K562 (cell line): Measurements from ENCODE around the gene SPINT2. TPM values are rescaled to one million over a fixed set of nuclear protein-coding genes. Genes with fewer than 3 reads are reported as not detected.

Experiments
- DDX20 ChIP-seq: fragments of 450-650 bp; IDR thresholded peaks from 2 replicates; pipeline ENCODE4 v1.6.1; 2016; ENCODE audit warnings: missing genetic modification characterization, low read depth, mild to moderate bottlenecking, missing compliant biosample characterization, moderate library complexity
- ELF4 ChIP-seq: fragments of 450-650 bp; formaldehyde crosslinking; IDR thresholded peaks from 2 replicates; pipeline ENCODE4 v1.4.0; 2022; ENCODE audit warnings: missing genetic modification characterization
- ETV5 ChIP-seq: sonication (generic); formaldehyde crosslinking; IDR thresholded peaks from 2 replicates; pipeline ENCODE4 v1.4.0; 2020; ENCODE audit warnings: low read depth, mild to moderate bottlenecking, missing genetic modification reagents
- HDAC2 ChIP-seq: fragments of 450-650 bp; IDR thresholded peaks from 2 replicates; pipeline ENCODE4 v1.6.1; 2016; ENCODE audit warnings: mild to moderate bottlenecking
- HNRNPLL ChIP-seq: fragments of 200-400 bp; formaldehyde crosslinking; IDR thresholded peaks from 2 replicates; pipeline ENCODE4 v1.6.1; 2017; ENCODE audit warnings: low read length, low read depth, mild to moderate bottlenecking; ENCODE audit not compliant: poor library complexity, severe bottlenecking
- MAFF ChIP-seq: IDR thresholded peaks from 2 replicates; pipeline ENCODE4 v1.6.1; 2012; ENCODE audit warnings: low read length, improper control_type of control experiment
- MXI1 ChIP-seq: IDR thresholded peaks from 2 replicates; pipeline ENCODE4 v1.6.1; 2011; ENCODE audit warnings: low read depth, mild to moderate bottlenecking, improper control_type of control experiment, low read length
- NBN ChIP-seq: fragments of 450-650 bp; IDR thresholded peaks from 2 replicates; pipeline ENCODE4 v1.6.1; 2016; ENCODE audit warnings: low read depth, mild to moderate bottlenecking
- PTRF ChIP-seq: fragments of 450-650 bp; IDR thresholded peaks from 2 replicates; pipeline ENCODE4 v1.6.1; 2016; ENCODE audit warnings: mild to moderate bottlenecking, missing genetic modification characterization, missing compliant biosample characterization
- SETDB1 ChIP-seq: IDR thresholded peaks from one replicate; pipeline ENCODE4 v1.6.1; 2012; ENCODE audit warnings: low read length, control low read depth, inconsistent platforms
- SMARCA4 ChIP-seq: fragments of 450-650 bp; IDR thresholded peaks from 2 replicates; pipeline ENCODE4 v1.6.1; 2016
- SMARCB1 ChIP-seq: IDR thresholded peaks from 2 replicates; pipeline ENCODE4 v1.6.1; 2011; ENCODE audit warnings: improper control_type of control experiment, low read depth; ENCODE audit not compliant: insufficient read length
- TBL1XR1 ChIP-seq, 2 experiments: IDR thresholded peaks; 2 replicates each; pipeline ENCODE4 v1.6.1; 2012; ENCODE audit warnings: improper control_type of control experiment in 2 of 2, low read length in 2 of 2, mild to moderate bottlenecking in 1 of 2
- ZC3H11A ChIP-seq: IDR thresholded peaks from 2 replicates; pipeline ENCODE4 v1.6.1; 2012; ENCODE audit warnings: low read depth, low read length, improper control_type of control experiment
- ZC3H4 ChIP-seq: sonication (generic); formaldehyde crosslinking; IDR thresholded peaks from 2 replicates; pipeline ENCODE4 v1.9.0; 2021; ENCODE audit warnings: missing genetic modification reagents, borderline replicate concordance
- ZNF140 ChIP-seq: fragments of 250-450 bp; sonication (Bioruptor Pico); IDR thresholded peaks from 2 replicates; pipeline ENCODE4 v1.8.0; 2021; ENCODE audit warnings: moderate library complexity, mild to moderate bottlenecking, inconsistent platforms
- ZNF224 ChIP-seq: sonication (generic); formaldehyde crosslinking; IDR thresholded peaks from 2 replicates; pipeline ENCODE4 v1.8.0; 2022; ENCODE audit warnings: mild to moderate bottlenecking, missing genetic modification reagents
- ZNF431 ChIP-seq: sonication (generic); formaldehyde crosslinking; IDR thresholded peaks from 2 replicates; pipeline ENCODE4 v1.8.0; 2022; ENCODE audit warnings: mild to moderate bottlenecking, missing genetic modification reagents
- ZNF551 ChIP-seq: fragments of 250-450 bp; sonication (Bioruptor Pico); IDR thresholded peaks from 2 replicates; pipeline ENCODE4 v1.5.0; 2021; ENCODE audit warnings: mild to moderate bottlenecking, moderate library complexity
- ZSCAN29 ChIP-seq: fragments of 450-650 bp; IDR thresholded peaks from 2 replicates; pipeline ENCODE4 v1.6.1; 2017
- polyA plus RNA-seq, 8 experiments: library from polyadenylated mRNA; depleted of rRNA in 4 of 8; stranded (reverse) in 5 of 8; unstranded in 3 of 8; fragments of >200 nt; fragmentation: Nextera tagmentation in 2 of 8; fragmentation: Illumina TruSeq in 1 of 8; extraction: Ambion mirVana in 2 of 8; extraction: Trizol in 1 of 8; gene quantifications; 2 replicates each; pipeline versions ENCODE4 v1.2.1 to v1.2.3, GENCODE V29; 2011 to 2014; ENCODE audit warnings: inconsistent platforms in 1 of 8, missing spikeins in 1 of 8
- total RNA-seq, 7 experiments: library from RNA; depleted of rRNA in 6 of 7; stranded (reverse); fragments of >200 nt in 6 of 7; fragmentation: Illumina TruSeq in 2 of 7; extraction: Trizol in 2 of 7; gene quantifications; 2 replicates each; pipeline versions ENCODE4 v1.2.1 to v1.2.3, GENCODE V29; 2011 to 2021; ENCODE audit warnings: low replicate concordance in 1 of 7
- TF ChIP-seq, protein P1 (sequence below): fragments of 250-450 bp; sonication (Bioruptor Pico); IDR thresholded peaks from 2 replicates; pipeline ENCODE4 v1.6.1; 2021; ENCODE audit warnings: mild to moderate bottlenecking
- TF ChIP-seq, protein P2 (sequence below): fragments of 250-450 bp; sonication (Bioruptor Pico); IDR thresholded peaks from 2 replicates; pipeline ENCODE4 v1.4.0; 2020
- TF ChIP-seq, protein P3 (sequence below), 2 experiments: IDR thresholded peaks; 2 replicates each; pipeline ENCODE4 v1.6.1; 2012; ENCODE audit warnings: improper control_type of control experiment in 2 of 2, low read depth in 2 of 2, low read length in 2 of 2, borderline replicate concordance in 1 of 2
- TF ChIP-seq, protein P4 (sequence below): fragments of 450-650 bp; IDR thresholded peaks from 2 replicates; pipeline ENCODE4 v1.6.1; 2016

The SPINT2 gene
- total and polyA plus RNA-seq, 9 of the 15 experiments (the other 6 are each of a cell fraction or from before 2014, with no cell fraction given): 0.65 to 4.5 (median 3.4) TPM

DNA sequence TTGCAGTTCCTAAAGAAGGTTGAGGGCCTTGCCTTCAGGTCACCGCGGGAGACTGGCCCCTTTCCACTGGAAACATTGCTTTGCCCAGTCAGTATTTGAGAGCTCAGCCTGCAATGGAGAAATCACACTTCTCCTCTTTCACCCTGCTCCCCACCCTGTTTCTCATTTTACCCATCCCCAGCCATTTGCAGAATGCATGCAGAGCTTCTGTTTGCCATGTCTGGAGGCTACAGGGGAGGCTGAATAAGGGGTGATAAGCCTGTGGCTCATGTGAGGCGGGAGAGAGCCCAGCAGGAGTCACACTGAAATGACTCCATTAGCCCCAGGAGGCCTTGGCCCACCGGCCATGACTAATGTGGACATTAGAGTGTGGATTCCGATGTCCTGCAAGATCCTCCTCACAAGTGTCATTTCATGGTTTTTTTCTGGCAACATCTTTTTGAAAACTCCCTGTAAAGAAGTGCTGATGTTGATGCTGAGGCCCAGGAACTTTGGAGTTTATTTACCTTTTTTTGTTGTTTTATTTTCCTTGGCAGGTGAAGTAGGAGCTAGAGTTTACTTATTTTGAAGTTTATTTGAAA is 6.3 kb downstream of the SPINT2 start (continued):
- TF ChIP-seq, protein P1, sequence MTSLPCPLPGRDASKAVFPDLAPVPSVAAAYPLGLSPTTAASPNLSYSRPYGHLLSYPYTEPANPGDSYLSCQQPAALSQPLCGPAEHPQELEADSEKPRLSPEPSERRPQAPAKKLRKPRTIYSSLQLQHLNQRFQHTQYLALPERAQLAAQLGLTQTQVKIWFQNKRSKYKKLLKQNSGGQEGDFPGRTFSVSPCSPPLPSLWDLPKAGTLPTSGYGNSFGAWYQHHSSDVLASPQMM (CRISPR knock-in tag): no peak
- no peak for TF ChIP-seq ZNF431 (CRISPR knock-in tag)
- no peak for TF ChIP-seq SETDB1
- TF ChIP-seq, protein P2, sequence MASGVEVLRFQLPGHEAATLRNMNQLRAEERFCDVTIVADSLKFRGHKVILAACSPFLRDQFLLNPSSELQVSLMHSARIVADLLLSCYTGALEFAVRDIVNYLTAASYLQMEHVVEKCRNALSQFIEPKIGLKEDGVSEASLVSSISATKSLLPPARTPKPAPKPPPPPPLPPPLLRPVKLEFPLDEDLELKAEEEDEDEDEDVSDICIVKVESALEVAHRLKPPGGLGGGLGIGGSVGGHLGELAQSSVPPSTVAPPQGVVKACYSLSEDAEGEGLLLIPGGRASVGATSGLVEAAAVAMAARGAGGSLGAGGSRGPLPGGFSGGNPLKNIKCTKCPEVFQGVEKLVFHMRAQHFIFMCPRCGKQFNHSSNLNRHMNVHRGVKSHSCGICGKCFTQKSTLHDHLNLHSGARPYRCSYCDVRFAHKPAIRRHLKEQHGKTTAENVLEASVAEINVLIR: no peak
- no peak; the same call in 1 of the 2 replicates for TF ChIP-seq SMARCA4
- TF ChIP-seq ZC3H4 (CRISPR knock-in tag): no peak
- no peak for TF ChIP-seq ZNF140 (CRISPR knock-in tag)
- TF ChIP-seq NBN: no peak
- no peak for TF ChIP-seq ZNF551
- TF ChIP-seq, protein P3, sequence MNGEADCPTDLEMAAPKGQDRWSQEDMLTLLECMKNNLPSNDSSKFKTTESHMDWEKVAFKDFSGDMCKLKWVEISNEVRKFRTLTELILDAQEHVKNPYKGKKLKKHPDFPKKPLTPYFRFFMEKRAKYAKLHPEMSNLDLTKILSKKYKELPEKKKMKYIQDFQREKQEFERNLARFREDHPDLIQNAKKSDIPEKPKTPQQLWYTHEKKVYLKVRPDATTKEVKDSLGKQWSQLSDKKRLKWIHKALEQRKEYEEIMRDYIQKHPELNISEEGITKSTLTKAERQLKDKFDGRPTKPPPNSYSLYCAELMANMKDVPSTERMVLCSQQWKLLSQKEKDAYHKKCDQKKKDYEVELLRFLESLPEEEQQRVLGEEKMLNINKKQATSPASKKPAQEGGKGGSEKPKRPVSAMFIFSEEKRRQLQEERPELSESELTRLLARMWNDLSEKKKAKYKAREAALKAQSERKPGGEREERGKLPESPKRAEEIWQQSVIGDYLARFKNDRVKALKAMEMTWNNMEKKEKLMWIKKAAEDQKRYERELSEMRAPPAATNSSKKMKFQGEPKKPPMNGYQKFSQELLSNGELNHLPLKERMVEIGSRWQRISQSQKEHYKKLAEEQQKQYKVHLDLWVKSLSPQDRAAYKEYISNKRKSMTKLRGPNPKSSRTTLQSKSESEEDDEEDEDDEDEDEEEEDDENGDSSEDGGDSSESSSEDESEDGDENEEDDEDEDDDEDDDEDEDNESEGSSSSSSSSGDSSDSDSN (IDR thresholded peaks at IDR 0.05; ENCODE audit: borderline replicate concordance in 1 of 2, low read depth in 2 of 2, low read length in 2 of 2): no peak; a peak in 1 of 4 replicates
- TF ChIP-seq PTRF (tag): no peak
- no peak for TF ChIP-seq MAFF
- no peak for TF ChIP-seq ELF4 (CRISPR knock-in tag)
- no peak for TF ChIP-seq ZSCAN29
- TF ChIP-seq DDX20 (tag): no peak
- TF ChIP-seq TBL1XR1 (IDR thresholded peaks at IDR 0.05; ENCODE audit: low read length in 2 of 2): peak in 1 of 2 experiments; percentile 30; a peak in 1 of 4 replicates
- no peak for TF ChIP-seq ZNF224 (CRISPR knock-in tag)
- TF ChIP-seq ZC3H11A: no peak
- TF ChIP-seq, protein P4, sequence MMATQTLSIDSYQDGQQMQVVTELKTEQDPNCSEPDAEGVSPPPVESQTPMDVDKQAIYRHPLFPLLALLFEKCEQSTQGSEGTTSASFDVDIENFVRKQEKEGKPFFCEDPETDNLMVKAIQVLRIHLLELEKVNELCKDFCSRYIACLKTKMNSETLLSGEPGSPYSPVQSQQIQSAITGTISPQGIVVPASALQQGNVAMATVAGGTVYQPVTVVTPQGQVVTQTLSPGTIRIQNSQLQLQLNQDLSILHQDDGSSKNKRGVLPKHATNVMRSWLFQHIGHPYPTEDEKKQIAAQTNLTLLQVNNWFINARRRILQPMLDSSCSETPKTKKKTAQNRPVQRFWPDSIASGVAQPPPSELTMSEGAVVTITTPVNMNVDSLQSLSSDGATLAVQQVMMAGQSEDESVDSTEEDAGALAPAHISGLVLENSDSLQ: no peak
- TF ChIP-seq SMARCB1: no peak
- TF ChIP-seq MXI1: no peak
- no peak for TF ChIP-seq ETV5
- TF ChIP-seq HNRNPLL: no peak
- TF ChIP-seq HDAC2: peak; percentile 11; the same call in 1 of the 2 replicates
